ENCODE data around the gene MYOM1.

DNA sequence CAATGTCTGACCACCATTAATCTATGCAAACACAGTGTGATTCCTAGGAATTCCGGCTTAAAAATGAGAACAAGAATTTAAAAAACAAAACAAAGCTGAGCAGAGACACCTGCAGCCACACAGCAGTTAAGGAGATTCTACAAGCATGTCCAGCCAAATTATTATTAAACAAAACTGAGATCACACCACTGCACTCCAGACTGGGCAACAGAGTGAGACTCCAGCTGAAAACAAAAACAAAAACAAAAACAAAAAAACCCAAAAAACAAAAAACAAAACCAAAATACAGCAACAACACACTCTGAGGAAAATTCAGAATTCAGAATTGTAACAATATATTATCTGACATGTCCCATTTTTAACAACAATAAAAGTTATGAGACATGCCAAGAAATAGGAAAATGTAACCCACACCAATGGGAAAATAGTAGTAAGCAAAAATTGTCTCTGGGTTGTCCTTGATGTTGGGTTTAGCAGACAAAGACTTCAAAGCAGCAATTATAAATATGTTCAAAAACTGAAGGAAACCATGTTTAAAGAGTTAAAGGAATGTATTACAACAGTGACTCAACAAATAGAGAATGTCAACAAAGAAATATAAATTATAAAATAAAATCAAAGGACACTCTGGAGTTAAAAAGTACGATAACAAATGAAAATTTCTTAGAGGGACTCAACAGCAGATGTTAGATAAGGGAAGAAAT, 19.7 kb downstream of the MYOM1 start:
- TF ChIP-seq, protein P1, sequence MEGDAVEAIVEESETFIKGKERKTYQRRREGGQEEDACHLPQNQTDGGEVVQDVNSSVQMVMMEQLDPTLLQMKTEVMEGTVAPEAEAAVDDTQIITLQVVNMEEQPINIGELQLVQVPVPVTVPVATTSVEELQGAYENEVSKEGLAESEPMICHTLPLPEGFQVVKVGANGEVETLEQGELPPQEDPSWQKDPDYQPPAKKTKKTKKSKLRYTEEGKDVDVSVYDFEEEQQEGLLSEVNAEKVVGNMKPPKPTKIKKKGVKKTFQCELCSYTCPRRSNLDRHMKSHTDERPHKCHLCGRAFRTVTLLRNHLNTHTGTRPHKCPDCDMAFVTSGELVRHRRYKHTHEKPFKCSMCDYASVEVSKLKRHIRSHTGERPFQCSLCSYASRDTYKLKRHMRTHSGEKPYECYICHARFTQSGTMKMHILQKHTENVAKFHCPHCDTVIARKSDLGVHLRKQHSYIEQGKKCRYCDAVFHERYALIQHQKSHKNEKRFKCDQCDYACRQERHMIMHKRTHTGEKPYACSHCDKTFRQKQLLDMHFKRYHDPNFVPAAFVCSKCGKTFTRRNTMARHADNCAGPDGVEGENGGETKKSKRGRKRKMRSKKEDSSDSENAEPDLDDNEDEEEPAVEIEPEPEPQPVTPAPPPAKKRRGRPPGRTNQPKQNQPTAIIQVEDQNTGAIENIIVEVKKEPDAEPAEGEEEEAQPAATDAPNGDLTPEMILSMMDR (IDR thresholded peaks at IDR 0.05; ENCODE audit: low read depth, low read length): no peak
- no peak for TF ChIP-seq EZH2phosphoT487 (IDR thresholded peaks at IDR 0.05; ENCODE audit: low read depth)

Data from OCI-LY3 (cell line).